GM18867 (cell line): Measurements from ENCODE around the gene MBD3.

Source experiments
- ATAC-seq: cut with Tn5 transposase; IDR thresholded peaks from one replicate; pipeline ENCODE4 v1.9.1; 2021; ENCODE audit warnings: mild to moderate bottlenecking, moderate library complexity; ENCODE audit not compliant: unreplicated experiment

MBD3 gene

GRCh38 chr19:1574354-1575136 lies 18.1 kb downstream of the MBD3 start:
- no peak for ATAC-seq

GRCh38 chr19:1572795-1573194 lies 19.9 kb downstream of the MBD3 start:
- no peak for ATAC-seq

GRCh38 chr19:1571358-1571757 lies 21.3 kb downstream of the MBD3 start:
- ATAC-seq = no peak

- ATAC-seq = no peak
These were observed 21.8 kb downstream of the MBD3 start for GRCh38 chr19:1570836-1571235.

GRCh38 chr19:1569997-1570396 lies 22.7 kb downstream of the MBD3 start:
- ATAC-seq = no peak

GRCh38 chr19:1568320-1569019 lies 24.2 kb downstream of the MBD3 start, which contains the start of gene MEX3D:
Gene MEX3D, minus strand, starts transcription at chr19:1568325. Its CDS starts 267 bp downstream, at chr19:1568058.
- ATAC-seq = no peak

- ATAC-seq = no peak
These were observed 24.8 kb downstream of the MBD3 start for GRCh38 chr19:1567848-1568227.

GRCh38 chr19:1567116-1567847 lies 25.4 kb downstream of the MBD3 start:
- ATAC-seq = no peak

- ATAC-seq = no peak
These were observed 26.1 kb downstream of the MBD3 start for GRCh38 chr19:1566392-1567115.

GRCh38 chr19:1563251-1563650 lies 29.4 kb downstream of the MBD3 start:
- ATAC-seq = no peak

GRCh38 chr19:1561236-1561842 lies 31.3 kb downstream of the MBD3 start:
- no peak for ATAC-seq

- ATAC-seq = no peak
These were observed 32.3 kb downstream of the MBD3 start for GRCh38 chr19:1560286-1560882.

GRCh38 chr19:1558552-1558951 lies 34.1 kb downstream of the MBD3 start:
- ATAC-seq = no peak

- ATAC-seq = no peak
These were observed 36.1 kb downstream of the MBD3 start for GRCh38 chr19:1556390-1557070.

- ATAC-seq = no peak
These were observed 36.9 kb downstream of the MBD3 start for GRCh38 chr19:1555487-1556389.

GRCh38 chr19:1554968-1555367 lies 37.7 kb downstream of the MBD3 start:
- no peak for ATAC-seq

- ATAC-seq = no peak
These were observed 39.2 kb downstream of the MBD3 start for GRCh38 chr19:1553415-1553814.
